Right kidney (tissue), 1 donor: ENCODE data around the gene HMCN2.

Experiments
- DNase-seq: peaks from one replicate; pipeline ENCODE4 v3.0.0-alpha.2; 2016

HMCN2 gene

GRCh38 chr9:130473009-130473408 lies 207.4 kb downstream of the HMCN2 start:
- DNase-seq = no peak

GRCh38 chr9:130473566-130473965 lies 208.0 kb downstream of the HMCN2 start:
- DNase-seq = no peak

GRCh38 chr9:130474106-130474505 lies 208.5 kb downstream of the HMCN2 start:
- DNase-seq = no peak

- DNase-seq = no peak
Observed at GRCh38 chr9:130476151-130476730, 210.7 kb downstream of the HMCN2 start.

GRCh38 chr9:130477564-130477963 lies 212.0 kb downstream of the HMCN2 start:
- no peak for DNase-seq

GRCh38 chr9:130478152-130478551 lies 212.6 kb downstream of the HMCN2 start:
- no peak for DNase-seq

GRCh38 chr9:130478736-130479575 lies 213.4 kb downstream of the HMCN2 start:
- DNase-seq = no peak

- no peak for DNase-seq
Observed at GRCh38 chr9:130479587-130479986, 214.0 kb downstream of the HMCN2 start.

- DNase-seq = no peak
Observed at GRCh38 chr9:130480673-130481072, 215.1 kb downstream of the HMCN2 start.

- DNase-seq = no peak
Observed at GRCh38 chr9:130482463-130482862, 216.9 kb downstream of the HMCN2 start.

GRCh38 chr9:130483371-130483971 lies 217.9 kb downstream of the HMCN2 start:
- DNase-seq = no peak
